OCI-M1 (cell line): ENCODE measurements around the gene KDM4C.
A peak's percentile ranks its signal among the peaks of the same experiment; 100 is the strongest.

ENCODE experiments used
- DNase-seq: peaks from one replicate; lab custom pipeline; 2025; lab: John Stamatoyannopoulos, UW

Gene KDM4C

DNA sequence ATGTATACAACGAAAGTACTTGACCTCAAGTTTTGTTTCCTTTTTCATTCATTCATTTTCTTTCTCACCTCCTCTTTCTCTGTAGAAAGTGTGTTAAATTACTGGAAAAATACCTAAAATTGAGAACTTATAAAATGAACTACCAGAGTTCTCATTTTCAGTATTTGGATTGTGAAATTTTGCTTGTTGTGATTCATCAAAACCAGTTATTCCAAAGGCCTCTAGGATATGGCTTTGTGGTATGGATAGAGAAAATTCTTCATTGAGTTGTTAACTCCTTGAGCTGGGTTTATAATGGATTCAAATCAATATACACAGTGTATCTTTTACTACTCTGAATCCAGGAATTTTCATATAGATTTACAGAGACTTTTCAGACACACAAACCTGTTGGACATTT, 287.6 kb downstream of the KDM4C start:
- no peak for DNase-seq

DNA sequence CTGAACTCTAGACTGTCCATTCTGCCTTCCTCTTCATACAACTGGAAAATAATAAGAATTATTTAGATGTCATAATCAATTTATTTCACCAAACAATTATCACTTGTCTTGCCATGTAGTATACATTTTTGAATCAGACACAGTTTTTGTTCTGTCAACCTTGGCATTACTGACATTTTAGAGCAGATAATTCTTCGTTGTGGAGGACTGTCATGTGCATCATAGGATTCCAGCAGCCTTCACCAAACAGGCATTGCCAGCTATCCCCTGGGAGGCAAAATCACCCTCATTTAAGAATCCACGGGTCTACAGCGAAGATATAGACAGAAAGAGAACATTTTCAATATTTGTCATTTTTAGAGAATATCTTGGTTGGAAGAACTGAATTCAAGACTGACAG, 293.9 kb downstream of the KDM4C start:
- DNase-seq, result no peak

- DNase-seq, result no peak
These were observed 296.1 kb downstream of the KDM4C start for GRCh38 chr9:7053903-7054302.

- peak; percentile 99 for DNase-seq
These were observed 297.6 kb downstream of the KDM4C start for GRCh38 chr9:7055171-7055903.

GRCh38 chr9:7056254-7056653, 298.5 kb downstream of the KDM4C start:
- peak; percentile 93 for DNase-seq

GRCh38 chr9:7058473-7058872, 300.7 kb downstream of the KDM4C start:
- no peak for DNase-seq

DNA sequence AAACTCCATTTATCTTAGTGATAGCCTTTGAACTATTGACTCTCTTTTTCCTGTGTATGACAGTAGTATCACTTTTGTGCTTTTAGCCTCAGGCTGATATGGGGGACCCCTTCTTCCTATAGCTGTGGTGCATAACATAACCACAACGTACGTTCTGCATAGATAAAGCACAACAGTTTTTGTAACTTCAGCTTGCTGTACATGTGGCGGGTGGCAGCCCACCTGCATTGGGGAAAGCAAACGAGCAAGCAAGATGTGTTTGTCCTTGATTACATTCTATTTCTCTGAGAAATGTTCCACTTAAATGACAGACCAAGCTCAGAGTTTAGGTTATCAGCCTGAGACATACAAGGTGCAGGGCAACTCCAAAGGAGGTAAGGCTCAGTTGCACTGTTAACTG, 309.4 kb downstream of the KDM4C start:
- peak; percentile 100 for DNase-seq

GRCh38 chr9:7071916-7072315, 314.1 kb downstream of the KDM4C start:
- no peak for DNase-seq

- peak; percentile 80 for DNase-seq
These were observed 315.9 kb downstream of the KDM4C start for GRCh38 chr9:7073706-7074105.

- DNase-seq, result no peak
These were observed 317.4 kb downstream of the KDM4C start for GRCh38 chr9:7075154-7075553.

GRCh38 chr9:7079051-7079450, 321.3 kb downstream of the KDM4C start:
- DNase-seq, result no peak

- no peak for DNase-seq
These were observed 323.4 kb downstream of the KDM4C start for GRCh38 chr9:7081065-7081600.

DNA sequence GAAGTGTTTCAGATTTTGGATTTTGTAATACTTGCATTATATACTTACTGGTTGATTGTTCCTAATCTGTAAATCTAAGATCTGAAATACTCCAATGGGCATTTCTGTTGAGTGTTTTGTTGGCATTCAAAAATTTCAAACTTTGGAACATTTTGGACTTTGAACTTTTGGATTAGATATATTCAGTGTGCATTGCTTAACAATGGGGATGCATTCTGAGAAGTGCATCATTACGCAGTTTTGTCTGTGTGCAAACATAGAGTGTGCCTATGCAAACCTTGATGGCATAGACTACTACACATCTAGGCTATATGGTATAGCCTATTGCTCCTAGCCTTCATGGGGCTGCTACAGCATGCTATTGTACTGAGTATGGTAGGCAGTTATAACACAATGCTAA, 325.4 kb downstream of the KDM4C start:
- DNase-seq, result no peak

DNA sequence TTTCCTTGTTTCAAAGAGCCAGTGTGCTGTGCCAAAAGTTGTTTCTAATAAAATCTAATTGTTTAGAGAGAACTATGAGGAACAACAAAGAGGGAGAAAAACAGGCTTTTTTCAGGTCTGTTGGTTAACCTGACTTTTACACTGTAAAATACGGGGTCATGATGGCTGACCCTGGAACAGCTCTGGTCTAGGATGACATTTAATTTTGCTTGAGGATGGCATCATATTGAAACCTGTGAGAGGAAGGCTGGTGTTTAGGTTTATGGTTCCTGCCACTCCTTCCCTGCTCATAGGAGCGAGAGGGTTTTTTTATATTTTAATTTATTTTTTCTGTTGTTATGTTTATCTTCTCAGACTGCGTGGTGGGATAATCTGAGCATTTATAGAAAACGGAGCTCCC, 327.6 kb downstream of the KDM4C start:
- no peak for DNase-seq

- DNase-seq, result no peak
These were observed 328.6 kb downstream of the KDM4C start for GRCh38 chr9:7086389-7086788.

DNA sequence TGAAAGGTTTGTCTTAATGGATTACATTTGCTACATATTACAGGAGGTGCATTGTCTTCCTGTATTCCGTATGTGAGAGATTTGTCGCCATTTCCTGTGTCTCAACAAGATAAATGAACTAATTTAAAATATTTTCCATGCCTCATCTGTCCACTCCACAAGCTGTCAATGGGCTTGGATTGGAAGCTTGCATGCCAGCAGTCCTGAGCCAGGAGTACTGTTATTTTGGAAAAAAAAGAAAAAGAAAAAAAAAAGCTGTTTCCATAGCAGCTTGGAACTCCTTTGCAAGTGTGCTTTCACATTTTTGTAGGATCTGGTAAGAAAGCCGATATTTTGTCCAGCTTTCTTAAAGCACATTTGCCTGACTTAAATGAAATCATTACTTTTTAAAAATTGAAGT, 330.8 kb downstream of the KDM4C start:
- no peak for DNase-seq

DNA sequence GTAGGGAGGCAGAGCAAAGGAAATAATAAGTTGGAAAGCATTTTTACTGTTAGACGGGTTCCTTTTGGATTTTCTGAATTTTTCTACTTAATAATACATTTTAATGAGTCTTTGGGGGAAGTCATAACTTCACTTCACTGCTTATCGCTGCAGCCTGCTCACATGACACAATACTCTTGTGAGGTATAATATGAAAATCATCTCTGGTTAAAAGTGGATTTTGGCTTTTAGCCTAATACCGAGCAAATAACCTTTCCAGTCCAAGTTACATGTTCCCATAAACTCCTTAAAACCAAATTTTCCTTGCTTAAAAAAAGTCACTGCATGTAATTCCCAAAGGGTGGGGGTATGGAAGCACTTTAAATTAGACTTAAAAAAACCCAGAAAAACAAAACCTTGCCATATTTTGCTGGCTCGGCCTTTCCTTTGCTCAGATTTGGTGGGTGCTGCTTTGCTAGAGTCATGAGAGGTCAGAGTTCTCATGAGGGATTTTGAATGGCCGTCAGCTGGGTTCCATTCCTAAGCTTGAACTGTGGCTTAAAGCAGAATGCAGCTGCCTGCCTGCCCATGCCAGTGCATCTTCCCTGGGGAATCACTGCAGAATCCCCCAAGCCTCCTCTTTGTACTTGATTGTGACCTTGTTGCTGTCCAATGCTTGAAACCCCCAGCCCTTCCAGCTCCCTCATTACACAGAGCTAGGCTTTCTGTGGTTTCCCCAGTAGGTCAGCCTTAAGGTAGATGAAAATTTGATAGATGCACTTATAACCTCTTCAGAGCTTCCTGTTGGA, 331.8 kb downstream of the KDM4C start:
- no peak for DNase-seq

DNA sequence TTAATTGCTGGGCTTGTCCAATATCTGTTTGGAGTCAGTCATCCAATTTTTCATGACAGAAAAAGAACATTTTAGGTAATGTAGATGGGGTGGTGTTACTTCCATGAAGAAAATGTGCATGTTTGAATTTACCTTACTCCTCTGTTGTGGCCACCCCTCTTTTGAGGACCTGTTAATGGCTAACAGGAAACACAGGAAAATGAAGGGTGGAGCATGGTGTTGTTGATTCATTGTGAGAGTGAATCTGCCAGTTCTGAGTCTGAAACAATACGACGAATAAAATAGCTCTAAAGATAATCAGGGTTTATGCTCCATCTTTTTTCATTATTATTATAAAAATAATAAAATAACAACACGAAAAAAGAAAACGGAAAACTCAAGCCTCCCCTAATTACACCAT, 335.3 kb downstream of the KDM4C start:
- DNase-seq, result no peak

- DNase-seq, result peak; percentile 85
These were observed 336.3 kb downstream of the KDM4C start for GRCh38 chr9:7094052-7094451.

- no peak for DNase-seq
These were observed 336.8 kb downstream of the KDM4C start for GRCh38 chr9:7094576-7094975.

- DNase-seq, result no peak
These were observed 337.3 kb downstream of the KDM4C start for GRCh38 chr9:7095058-7095457.

GRCh38 chr9:7097040-7097715, 339.4 kb downstream of the KDM4C start:
- no peak for DNase-seq
